Gastroesophageal sphincter (tissue), 3 donors: ENCODE results near the gene RFPL2.

Experiments used
- POLR2A ChIP-seq, 2 donors: fragments of 450-650 bp; IDR thresholded peaks; one replicate each; pipeline ENCODE4 v1.6.1; 2017; ENCODE audit warnings: antibody characterized with exemption in 2 of 2, mild to moderate bottlenecking in 2 of 2, moderate library complexity in 1 of 2
- TF ChIP-seq, protein P1 (sequence below), 4 experiments: fragments of 200-600 bp in 2 of 4; fragments of 450-650 bp in 2 of 4; sonication (generic) in 1 of 4; IDR thresholded peaks; one replicate each; pipeline ENCODE4 v1.5.1; 2017 to 2019; ENCODE audit warnings: antibody characterized with exemption in 4 of 4, mild to moderate bottlenecking in 2 of 4, moderate library complexity in 2 of 4

GRCh38 chr22:32204856-32205722 lies at the start of gene RFPL2:
- TF ChIP-seq, protein P1, sequence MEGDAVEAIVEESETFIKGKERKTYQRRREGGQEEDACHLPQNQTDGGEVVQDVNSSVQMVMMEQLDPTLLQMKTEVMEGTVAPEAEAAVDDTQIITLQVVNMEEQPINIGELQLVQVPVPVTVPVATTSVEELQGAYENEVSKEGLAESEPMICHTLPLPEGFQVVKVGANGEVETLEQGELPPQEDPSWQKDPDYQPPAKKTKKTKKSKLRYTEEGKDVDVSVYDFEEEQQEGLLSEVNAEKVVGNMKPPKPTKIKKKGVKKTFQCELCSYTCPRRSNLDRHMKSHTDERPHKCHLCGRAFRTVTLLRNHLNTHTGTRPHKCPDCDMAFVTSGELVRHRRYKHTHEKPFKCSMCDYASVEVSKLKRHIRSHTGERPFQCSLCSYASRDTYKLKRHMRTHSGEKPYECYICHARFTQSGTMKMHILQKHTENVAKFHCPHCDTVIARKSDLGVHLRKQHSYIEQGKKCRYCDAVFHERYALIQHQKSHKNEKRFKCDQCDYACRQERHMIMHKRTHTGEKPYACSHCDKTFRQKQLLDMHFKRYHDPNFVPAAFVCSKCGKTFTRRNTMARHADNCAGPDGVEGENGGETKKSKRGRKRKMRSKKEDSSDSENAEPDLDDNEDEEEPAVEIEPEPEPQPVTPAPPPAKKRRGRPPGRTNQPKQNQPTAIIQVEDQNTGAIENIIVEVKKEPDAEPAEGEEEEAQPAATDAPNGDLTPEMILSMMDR (IDR thresholded peaks at IDR 0.05): no peak
- TF ChIP-seq POLR2A (IDR thresholded peaks at IDR 0.05): no peak
